Keratinocyte (primary cell): Measurements from ENCODE around the gene TATDN2.

Experiments
- EZH2 ChIP-seq: IDR thresholded peaks from one replicate; pipeline ENCODE4 v1.6.1; 2012; ENCODE audit warnings: inconsistent platforms, mild to moderate bottlenecking, low read length, moderate library complexity
- TF ChIP-seq, protein P1 (sequence below), 3 experiments: IDR thresholded peaks in 1 of 3; conservative IDR thresholded peaks in 1 of 3; optimal IDR thresholded peaks in 1 of 3; 2 replicates in 2 of 3; 3 replicates in 1 of 3; pipeline versions ENCODE3 to v1.5.1; 2011; ENCODE audit warnings: low read length in 3 of 3, mild to moderate bottlenecking in 3 of 3, moderate library complexity in 2 of 3, control low read depth in 1 of 3, inconsistent platforms in 1 of 3; ENCODE audit not compliant: insufficient read depth in 2 of 3; ENCODE audit errors: extremely low read depth in 1 of 3

GRCh38 chr3:10274601-10275000 is 26.3 kb downstream of the TATDN2 start:
- TF ChIP-seq, protein P1, sequence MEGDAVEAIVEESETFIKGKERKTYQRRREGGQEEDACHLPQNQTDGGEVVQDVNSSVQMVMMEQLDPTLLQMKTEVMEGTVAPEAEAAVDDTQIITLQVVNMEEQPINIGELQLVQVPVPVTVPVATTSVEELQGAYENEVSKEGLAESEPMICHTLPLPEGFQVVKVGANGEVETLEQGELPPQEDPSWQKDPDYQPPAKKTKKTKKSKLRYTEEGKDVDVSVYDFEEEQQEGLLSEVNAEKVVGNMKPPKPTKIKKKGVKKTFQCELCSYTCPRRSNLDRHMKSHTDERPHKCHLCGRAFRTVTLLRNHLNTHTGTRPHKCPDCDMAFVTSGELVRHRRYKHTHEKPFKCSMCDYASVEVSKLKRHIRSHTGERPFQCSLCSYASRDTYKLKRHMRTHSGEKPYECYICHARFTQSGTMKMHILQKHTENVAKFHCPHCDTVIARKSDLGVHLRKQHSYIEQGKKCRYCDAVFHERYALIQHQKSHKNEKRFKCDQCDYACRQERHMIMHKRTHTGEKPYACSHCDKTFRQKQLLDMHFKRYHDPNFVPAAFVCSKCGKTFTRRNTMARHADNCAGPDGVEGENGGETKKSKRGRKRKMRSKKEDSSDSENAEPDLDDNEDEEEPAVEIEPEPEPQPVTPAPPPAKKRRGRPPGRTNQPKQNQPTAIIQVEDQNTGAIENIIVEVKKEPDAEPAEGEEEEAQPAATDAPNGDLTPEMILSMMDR (optimal IDR thresholded peaks at IDR 0.05 in 1 of 3, IDR thresholded peaks at IDR 0.05 in 1 of 3, conservative IDR thresholded peaks at IDR 0.05 in 1 of 3; ENCODE audit: extremely low read depth in 1 of 3, insufficient read depth in 2 of 3, low read length in 3 of 3) = no peak
- TF ChIP-seq EZH2 = no peak
